WTC11 (cell line): ENCODE results near the gene NCAPD2.

Experiments
- CTCF ChIP-seq: fragments of 200-600 bp; IDR thresholded peaks from 2 replicates; pipeline ENCODE4 v1.8.0; 2022; ENCODE audit warnings: antibody characterized with exemption
- USF1 ChIP-seq: sonication (generic); formaldehyde crosslinking; IDR thresholded peaks from 2 replicates; pipeline ENCODE4 v1.8.0; 2022; ENCODE audit warnings: mild to moderate bottlenecking, missing genetic modification reagents

- TF ChIP-seq USF1 (CRISPR knock-in tag) (no peak), CTCF (no peak)
These were observed 36.5 kb upstream of the NCAPD2 start for GRCh38 chr12:6457220-6457945.
